Liver (tissue), 9 donors: Measurements from ENCODE around the gene FHOD1. TPM values are rescaled to one million over a fixed set of nuclear protein-coding genes. Genes with fewer than 3 reads are reported as not detected.
A peak's percentile ranks its signal among the peaks of the same experiment; 100 is the strongest.

Source experiments
- DNase-seq: peaks from one replicate; pipeline ENCODE4 v3.0.0-alpha.2; 2017; ENCODE audit warnings: low spot score
- H3K27ac ChIP-seq, 2 donors: one replicate each; pipeline ENCODE4 v1.7.0; 2013; ENCODE audit warnings: inconsistent platforms in 2 of 2, low read length in 2 of 2, control low read depth in 1 of 2, low read depth in 1 of 2, mild to moderate bottlenecking in 1 of 2
- H3K27me3 ChIP-seq, 4 donors: one replicate each; pipeline versions ENCODE4 v1.6.1 to v1.7.0; 2013; ENCODE audit warnings: low read length in 3 of 4, inconsistent platforms in 1 of 4, mild to moderate bottlenecking in 1 of 4, moderate library complexity in 1 of 4; ENCODE audit not compliant: control insufficient read depth in 4 of 4, insufficient read depth in 4 of 4
- H3K36me3 ChIP-seq, 4 donors: one replicate each; pipeline versions ENCODE4 v1.6.1 to v1.7.0; 2013; ENCODE audit warnings: low read length in 3 of 4, mild to moderate bottlenecking in 3 of 4, low read depth in 1 of 4, moderate library complexity in 1 of 4; ENCODE audit not compliant: control insufficient read depth in 4 of 4, insufficient read depth in 3 of 4
- H3K4me1 ChIP-seq, 4 donors: one replicate each; pipeline versions ENCODE4 v1.6.1 to v1.7.0; 2013; ENCODE audit warnings: low read length in 3 of 4, mild to moderate bottlenecking in 3 of 4, moderate library complexity in 1 of 4; ENCODE audit not compliant: control insufficient read depth in 4 of 4, insufficient read depth in 4 of 4
- H3K4me3 ChIP-seq, 3 donors: one replicate each; pipeline versions ENCODE4 v1.6.1 to v1.7.0; 2013; ENCODE audit warnings: low read length in 3 of 3, control low read depth in 1 of 3, low read depth in 1 of 3, mild to moderate bottlenecking in 1 of 3
- H3K9ac ChIP-seq, 2 donors: one replicate each; pipeline ENCODE4 v1.7.0; 2013; ENCODE audit warnings: low read length in 2 of 2, mild to moderate bottlenecking in 2 of 2, moderate library complexity in 2 of 2, control low read depth in 1 of 2, low read depth in 1 of 2
- H3K9me3 ChIP-seq, 4 donors: one replicate each; pipeline versions ENCODE4 v1.6.1 to v1.7.0; 2013; ENCODE audit warnings: low read length in 3 of 4; ENCODE audit not compliant: control insufficient read depth in 4 of 4
- EGR1 ChIP-seq, 2 donors: IDR thresholded peaks; 2 replicates each; pipeline ENCODE4 v1.6.1; 2016 to 2018; ENCODE audit warnings: antibody characterized with exemption in 2 of 2, low read depth in 2 of 2
- FOXA1 ChIP-seq: IDR thresholded peaks from 2 replicates; pipeline ENCODE4 v1.6.1; 2016; ENCODE audit warnings: antibody characterized with exemption
- FOXA2 ChIP-seq: IDR thresholded peaks from 2 replicates; pipeline ENCODE4 v1.6.1; 2016; ENCODE audit warnings: antibody characterized with exemption
- GABPA ChIP-seq, 2 donors: IDR thresholded peaks in 1 of 2; conservative IDR thresholded peaks in 1 of 2; 2 replicates each; pipeline ENCODE4 v1.6.1; 2016; ENCODE audit warnings: antibody characterized with exemption in 2 of 2, mild to moderate bottlenecking in 1 of 2, moderate library complexity in 1 of 2
- HNF4A ChIP-seq, 2 donors: conservative IDR thresholded peaks; 2 replicates each; pipeline ENCODE4 v1.6.1; 2016; ENCODE audit warnings: antibody characterized with exemption in 2 of 2, mild to moderate bottlenecking in 2 of 2
- HNF4G ChIP-seq: IDR thresholded peaks from 2 replicates; pipeline ENCODE4 v1.6.1; 2016; ENCODE audit warnings: antibody characterized with exemption
- JUND ChIP-seq, 2 donors: IDR thresholded peaks; 2 replicates each; pipeline ENCODE4 v1.6.1; 2016; ENCODE audit warnings: antibody characterized with exemption in 2 of 2
- MAX ChIP-seq: IDR thresholded peaks from 2 replicates; pipeline ENCODE4 v1.6.1; 2016; ENCODE audit warnings: antibody characterized with exemption
- NR2F2 ChIP-seq: IDR thresholded peaks from 2 replicates; pipeline ENCODE4 v1.6.1; 2016; ENCODE audit warnings: antibody characterized with exemption
- RAD21 ChIP-seq, 2 donors: IDR thresholded peaks; 2 replicates each; pipeline ENCODE4 v1.6.1; 2016; ENCODE audit warnings: antibody characterized with exemption in 2 of 2, mild to moderate bottlenecking in 2 of 2
- RXRA ChIP-seq, 2 donors: IDR thresholded peaks; 2 replicates each; pipeline ENCODE4 v1.6.1; 2017 to 2018; ENCODE audit warnings: antibody characterized with exemption in 2 of 2, mild to moderate bottlenecking in 1 of 2
- SP1 ChIP-seq: IDR thresholded peaks from 2 replicates; pipeline ENCODE4 v1.6.1; 2018; ENCODE audit warnings: antibody characterized with exemption, mild to moderate bottlenecking
- TAF1 ChIP-seq: conservative IDR thresholded peaks from 2 replicates; pipeline ENCODE4 v1.6.1; 2016; ENCODE audit warnings: antibody characterized with exemption, mild to moderate bottlenecking
- YY1 ChIP-seq: IDR thresholded peaks from 2 replicates; pipeline ENCODE4 v1.6.1; 2016; ENCODE audit warnings: antibody characterized with exemption, mild to moderate bottlenecking
- WGBS: extraction: QIAGEN DNeasy Blood & Tissue Kit; methylation state at CpG from one replicate; pipeline ENCODE4 v1.1.7; 2013; 5-methylcytosine and 5-hydroxymethylcytosine counted together
- polyA plus RNA-seq, 2 donors: library from polyadenylated mRNA; stranded (reverse) in 1 of 2; unstranded in 1 of 2; fragments of 200-250 nt in 1 of 2; fragments of >200 nt in 1 of 2; fragmentation: Nextera tagmentation in 1 of 2; extraction: Ambion mirVana in 1 of 2; gene quantifications; one replicate each; pipeline versions ENCODE4 v1.2.1 to v1.2.3, GENCODE V29; 2013 to 2015
- total RNA-seq, 2 donors: library from RNA; depleted of rRNA; stranded (reverse); fragments of >200 nt; gene quantifications; one replicate each; pipeline ENCODE4 v1.2.3, GENCODE V29; 2014
- TF ChIP-seq, protein P1 (sequence below): fragments of 150-350 bp; IDR thresholded peaks from 2 replicates; pipeline ENCODE4 v1.5.1; 2017; ENCODE audit warnings: improper control_type of control experiment, low read depth, low read length; ENCODE audit not compliant: missing input control
- TF ChIP-seq, protein P2 (sequence below): IDR thresholded peaks from 2 replicates; pipeline ENCODE4 v1.6.1; 2016; ENCODE audit warnings: antibody characterized with exemption
- TF ChIP-seq, protein P3 (sequence below): IDR thresholded peaks from 2 replicates; pipeline ENCODE4 v1.6.1; 2016; ENCODE audit warnings: antibody characterized with exemption
- donor health status: healthy.
- donor health status: healthy.
- donor health status: healthy.
- donor health status: healthy.
- donor health status: healthy.

FHOD1 gene
- total and polyA plus RNA-seq, 4 donors, result 2.2 to 6.4 (median 4.1) TPM

- TF ChIP-seq HNF4G (no peak), NR2F2 (no peak), RAD21 (IDR thresholded peaks at IDR 0.05) (no peak), HNF4A (conservative IDR thresholded peaks at IDR 0.05) (no peak), JUND (IDR thresholded peaks at IDR 0.05) (no peak), TAF1 (no peak), GABPA (IDR thresholded peaks at IDR 0.05 in 1 of 2, conservative IDR thresholded peaks at IDR 0.05 in 1 of 2) (no peak), FOXA2 (no peak), EGR1 (IDR thresholded peaks at IDR 0.05; ENCODE audit: low read depth in 2 of 2) (no peak), RXRA (IDR thresholded peaks at IDR 0.05) (no peak)
- TF ChIP-seq, protein P1, sequence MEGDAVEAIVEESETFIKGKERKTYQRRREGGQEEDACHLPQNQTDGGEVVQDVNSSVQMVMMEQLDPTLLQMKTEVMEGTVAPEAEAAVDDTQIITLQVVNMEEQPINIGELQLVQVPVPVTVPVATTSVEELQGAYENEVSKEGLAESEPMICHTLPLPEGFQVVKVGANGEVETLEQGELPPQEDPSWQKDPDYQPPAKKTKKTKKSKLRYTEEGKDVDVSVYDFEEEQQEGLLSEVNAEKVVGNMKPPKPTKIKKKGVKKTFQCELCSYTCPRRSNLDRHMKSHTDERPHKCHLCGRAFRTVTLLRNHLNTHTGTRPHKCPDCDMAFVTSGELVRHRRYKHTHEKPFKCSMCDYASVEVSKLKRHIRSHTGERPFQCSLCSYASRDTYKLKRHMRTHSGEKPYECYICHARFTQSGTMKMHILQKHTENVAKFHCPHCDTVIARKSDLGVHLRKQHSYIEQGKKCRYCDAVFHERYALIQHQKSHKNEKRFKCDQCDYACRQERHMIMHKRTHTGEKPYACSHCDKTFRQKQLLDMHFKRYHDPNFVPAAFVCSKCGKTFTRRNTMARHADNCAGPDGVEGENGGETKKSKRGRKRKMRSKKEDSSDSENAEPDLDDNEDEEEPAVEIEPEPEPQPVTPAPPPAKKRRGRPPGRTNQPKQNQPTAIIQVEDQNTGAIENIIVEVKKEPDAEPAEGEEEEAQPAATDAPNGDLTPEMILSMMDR, result no peak
- TF ChIP-seq, protein P2, sequence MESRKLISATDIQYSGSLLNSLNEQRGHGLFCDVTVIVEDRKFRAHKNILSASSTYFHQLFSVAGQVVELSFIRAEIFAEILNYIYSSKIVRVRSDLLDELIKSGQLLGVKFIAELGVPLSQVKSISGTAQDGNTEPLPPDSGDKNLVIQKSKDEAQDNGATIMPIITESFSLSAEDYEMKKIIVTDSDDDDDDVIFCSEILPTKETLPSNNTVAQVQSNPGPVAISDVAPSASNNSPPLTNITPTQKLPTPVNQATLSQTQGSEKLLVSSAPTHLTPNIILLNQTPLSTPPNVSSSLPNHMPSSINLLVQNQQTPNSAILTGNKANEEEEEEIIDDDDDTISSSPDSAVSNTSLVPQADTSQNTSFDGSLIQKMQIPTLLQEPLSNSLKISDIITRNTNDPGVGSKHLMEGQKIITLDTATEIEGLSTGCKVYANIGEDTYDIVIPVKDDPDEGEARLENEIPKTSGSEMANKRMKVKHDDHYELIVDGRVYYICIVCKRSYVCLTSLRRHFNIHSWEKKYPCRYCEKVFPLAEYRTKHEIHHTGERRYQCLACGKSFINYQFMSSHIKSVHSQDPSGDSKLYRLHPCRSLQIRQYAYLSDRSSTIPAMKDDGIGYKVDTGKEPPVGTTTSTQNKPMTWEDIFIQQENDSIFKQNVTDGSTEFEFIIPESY, result no peak
- TF ChIP-seq, protein P3, sequence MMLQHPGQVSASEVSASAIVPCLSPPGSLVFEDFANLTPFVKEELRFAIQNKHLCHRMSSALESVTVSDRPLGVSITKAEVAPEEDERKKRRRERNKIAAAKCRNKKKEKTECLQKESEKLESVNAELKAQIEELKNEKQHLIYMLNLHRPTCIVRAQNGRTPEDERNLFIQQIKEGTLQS, result no peak
- peak overlapping the region; percentile 57 to 62 (median 59) for H3K4me3 ChIP-seq
- peaks cover 0 to 13% (median 1%) of the 10 kb centered on the region in 4 donors for H3K27me3 ChIP-seq
- H3K4me1 ChIP-seq, result peaks cover 17 to 49% (median 33%) of the 10 kb centered on the region in 4 donors
- peak; percentile 62 for DNase-seq
- 2% methylated on average over 26 of the region's 26 CpGs for WGBS
- no peaks in the 10 kb centered on the region for H3K9me3 ChIP-seq
- peak overlapping the region; percentile 85 to 88 for H3K27ac ChIP-seq
- peak overlapping the region; percentile 45 to 66 for H3K9ac ChIP-seq
- no peaks in the 10 kb centered on the region for H3K36me3 ChIP-seq
These were observed 507 bp downstream of the FHOD1 start for GRCh38 chr16:67246756-67247191.

DNA sequence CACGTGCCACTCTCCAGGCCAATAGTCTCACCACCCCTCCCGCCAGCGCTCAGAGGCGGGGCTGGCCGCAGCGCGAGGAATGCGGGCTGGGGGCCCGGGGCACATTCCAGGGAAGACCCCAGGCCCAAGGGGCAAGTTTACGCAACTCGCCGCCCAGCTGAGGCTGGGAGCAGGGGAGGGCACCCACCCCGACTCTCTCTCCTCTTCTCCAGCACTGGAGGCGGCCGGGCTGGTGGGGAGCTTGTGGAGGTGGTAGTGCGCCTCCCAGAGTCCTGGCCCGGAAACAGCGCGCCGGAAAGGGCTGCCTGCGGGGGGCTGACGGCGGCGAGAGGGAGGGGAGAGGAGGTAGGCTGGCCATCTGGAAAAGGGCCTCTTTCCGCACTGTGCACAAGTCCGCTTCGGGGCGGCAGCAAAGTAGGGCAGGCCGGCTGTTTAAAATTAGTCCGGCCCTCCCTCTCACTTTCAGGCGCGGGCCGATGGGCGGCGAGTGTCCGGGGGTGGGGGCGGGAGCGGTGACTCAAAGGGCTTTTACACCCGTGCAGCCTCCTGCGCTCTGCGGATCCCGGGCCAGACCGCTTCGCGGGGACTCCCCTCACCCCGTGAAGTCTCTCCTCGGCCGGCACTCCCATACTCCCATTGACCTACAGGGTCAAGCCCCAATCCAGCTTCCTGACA, 1.1 kb downstream of the FHOD1 start:
- DNase-seq, result peak; percentile 58
- H3K4me1 ChIP-seq, result peaks cover 17 to 49% (median 34%) of the 10 kb centered on the region in 4 donors
- WGBS, result 2% methylated on average over 48 of the region's 48 CpGs
- H3K36me3 ChIP-seq, result no peaks in the 10 kb centered on the region
- H3K27me3 ChIP-seq, result peaks cover 0 to 13% (median 1%) of the 10 kb centered on the region in 4 donors
- H3K9ac ChIP-seq, result peak overlapping the region; percentile 45 to 66
- no peaks in the 10 kb centered on the region for H3K9me3 ChIP-seq
- H3K4me3 ChIP-seq, result peak overlapping the region; percentile 57 to 62 (median 59)
- peak overlapping the region; percentile 85 to 88 for H3K27ac ChIP-seq
- TF ChIP-seq RAD21 (IDR thresholded peaks at IDR 0.05) (peak in 1 of 2 donors; percentile 19), FOXA2 (no peak), HNF4G (no peak), EGR1 (IDR thresholded peaks at IDR 0.05; ENCODE audit: low read depth in 2 of 2) (no peak), HNF4A (conservative IDR thresholded peaks at IDR 0.05) (no peak), SP1 (peak; percentile 30), YY1 (no peak), FOXA1 (no peak), RXRA (IDR thresholded peaks at IDR 0.05) (peak in 1 of 2 donors; percentile 10), NR2F2 (peak; percentile 63), TAF1 (no peak), MAX (no peak), JUND (IDR thresholded peaks at IDR 0.05) (no peak)
- TF ChIP-seq, protein P1, result no peak
- TF ChIP-seq, protein P3, result no peak
- TF ChIP-seq, protein P2, result no peak
